Measurements from ENCODE around the gene RIPK3.
A peak's percentile ranks its signal among the peaks of the same experiment; 100 is the strongest.

Gene RIPK3

DNA sequence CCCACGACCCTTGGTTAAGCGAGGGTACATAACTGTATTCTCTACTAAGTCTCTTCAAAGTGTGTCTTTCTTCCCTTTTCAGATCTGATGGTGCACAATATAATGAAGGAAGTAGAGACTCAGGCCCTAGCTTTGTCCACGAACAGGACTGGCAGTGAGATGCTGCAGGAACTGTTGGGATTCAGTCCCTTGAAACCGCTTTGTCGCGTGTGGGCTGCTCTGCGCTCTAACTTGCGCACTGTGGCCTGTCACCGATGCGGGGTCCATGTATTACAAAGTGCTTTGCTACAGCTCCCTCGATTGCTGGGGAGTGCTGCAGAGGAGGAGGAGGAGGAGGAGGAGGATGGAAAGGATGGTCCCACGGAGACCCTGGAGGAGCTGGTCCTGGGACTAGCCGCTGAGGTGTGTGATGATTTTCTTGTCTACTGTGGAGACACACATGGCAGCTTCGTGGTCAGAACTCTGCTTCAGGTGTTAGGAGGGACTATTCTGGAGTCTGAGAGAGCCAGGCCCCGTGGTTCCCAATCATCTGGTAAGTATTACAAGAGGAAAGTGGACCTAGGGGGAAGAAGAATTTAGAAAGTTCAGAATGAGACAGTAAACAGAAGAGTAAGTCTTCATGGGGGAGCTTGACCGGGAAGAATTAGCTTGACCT lies 39.3 kb downstream of the RIPK3 start:
- DNase-seq, result no peak

DNA sequence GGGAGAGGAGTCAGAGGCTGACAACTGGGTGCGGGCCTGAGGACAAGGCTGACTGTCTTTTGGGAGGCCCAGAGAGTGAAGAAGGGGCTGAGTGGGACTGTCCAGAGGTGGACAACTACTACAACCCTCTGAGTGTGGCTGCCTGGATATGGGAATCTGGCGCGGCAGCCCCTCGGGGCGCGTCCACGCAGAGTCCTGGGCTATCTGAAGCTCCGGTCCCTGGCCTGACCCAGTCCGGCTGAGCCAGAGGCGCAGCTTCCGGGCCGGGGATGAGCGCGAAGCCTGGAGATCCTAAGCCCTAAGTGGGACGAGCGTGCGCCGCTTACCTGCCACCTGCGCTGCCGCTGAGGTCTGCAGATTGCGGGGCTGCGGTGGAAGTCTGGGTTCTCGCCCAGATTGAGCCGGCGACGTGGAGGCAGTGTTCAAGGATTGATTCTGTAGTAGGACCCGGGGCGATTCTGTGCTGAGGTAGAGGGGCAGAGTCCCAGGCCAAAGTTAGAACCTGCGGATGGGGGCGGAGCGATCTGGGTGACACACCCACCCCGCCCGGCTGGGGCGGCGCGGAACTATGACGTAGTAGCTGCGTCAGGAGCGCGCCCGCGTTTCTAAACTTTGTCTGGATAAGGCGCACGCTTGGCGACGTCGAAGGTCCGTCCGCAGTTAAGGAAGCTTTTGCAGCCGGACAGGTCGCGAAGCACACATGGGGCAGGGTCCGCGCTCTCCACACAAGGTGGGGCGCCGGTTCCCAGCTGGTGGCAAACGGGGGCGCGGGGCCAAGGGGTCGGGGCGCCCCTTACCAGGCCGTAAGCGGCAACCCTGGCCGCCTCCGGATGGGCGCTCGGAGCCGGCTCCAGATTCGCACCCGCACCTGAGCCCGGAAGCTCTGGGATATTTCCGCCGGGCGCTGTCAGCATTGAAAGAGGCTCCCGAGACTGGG lies 40.3 kb downstream of the RIPK3 start, which contains the start of the genes DHRS1 and NOP9:
Gene DHRS1, minus strand, starts transcription at position 526 of the 937 bp plus-strand sequence. CDS start 674 bp downstream, outside the sequence.
Gene NOP9, plus strand, starts transcription at position 596 of the 937 bp plus-strand sequence. Its CDS starts 105 bp downstream, at position 701.
- peak in 13 of 14 donors; percentile 28 to 87 (median 78) for DNase-seq

DNA sequence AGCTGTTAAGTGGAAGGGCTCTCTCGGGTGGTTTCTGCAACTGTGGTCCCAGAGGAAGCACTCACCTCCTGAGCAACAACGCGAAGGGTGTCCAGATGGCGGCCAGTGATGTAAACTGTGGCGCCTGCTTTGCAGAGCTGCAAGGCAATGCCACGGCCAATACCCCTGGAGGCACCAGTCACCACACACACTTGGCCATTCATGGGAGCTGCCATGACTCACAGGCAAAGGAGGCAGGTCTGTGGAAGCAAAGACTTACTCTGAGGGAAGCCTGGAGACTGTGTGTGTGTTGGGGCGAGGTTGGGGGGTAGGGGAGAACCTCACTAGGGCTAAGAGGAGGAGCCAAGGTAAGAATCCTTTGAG lies 40.9 kb downstream of the RIPK3 start:
- DNase-seq, result peak in 2 of 14 donors; percentile 46 to 59

DNA sequence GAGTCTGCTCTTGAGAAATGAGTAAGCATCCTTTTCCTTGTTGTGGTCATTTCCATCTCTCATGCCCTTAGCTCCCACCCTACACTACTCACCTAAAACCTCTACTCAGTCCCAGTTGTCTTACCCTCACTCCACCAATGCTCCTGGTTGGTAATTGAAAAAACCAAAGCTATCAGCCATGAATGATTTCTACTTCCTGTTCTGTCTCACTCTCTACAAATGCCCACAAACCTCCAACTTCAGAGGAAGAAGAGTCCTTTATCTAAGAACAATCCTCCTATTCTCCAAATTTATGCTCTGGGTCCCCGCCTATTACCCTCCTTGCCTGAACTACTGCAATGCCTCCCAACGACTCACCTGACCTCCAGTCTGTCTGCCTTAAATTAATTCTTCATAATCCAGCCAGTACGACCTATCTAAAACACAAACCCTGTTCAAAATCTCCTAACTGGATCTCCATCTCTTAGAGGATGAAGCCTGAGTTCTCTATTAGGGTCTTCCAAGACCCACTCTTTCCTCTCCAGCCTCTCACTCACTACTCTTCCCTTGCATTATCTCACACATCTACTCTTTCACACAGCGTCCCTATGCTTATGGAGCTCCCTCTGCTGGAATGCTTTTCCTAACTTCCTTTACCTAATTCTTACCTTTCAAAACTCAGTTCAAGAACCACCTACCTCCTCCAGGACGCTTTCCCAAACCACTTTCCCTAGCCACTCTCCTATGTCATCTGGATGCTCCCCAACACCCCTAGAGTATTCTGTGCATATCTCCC lies 42.4 kb downstream of the RIPK3 start:
- DNase-seq, result no peak

DNA sequence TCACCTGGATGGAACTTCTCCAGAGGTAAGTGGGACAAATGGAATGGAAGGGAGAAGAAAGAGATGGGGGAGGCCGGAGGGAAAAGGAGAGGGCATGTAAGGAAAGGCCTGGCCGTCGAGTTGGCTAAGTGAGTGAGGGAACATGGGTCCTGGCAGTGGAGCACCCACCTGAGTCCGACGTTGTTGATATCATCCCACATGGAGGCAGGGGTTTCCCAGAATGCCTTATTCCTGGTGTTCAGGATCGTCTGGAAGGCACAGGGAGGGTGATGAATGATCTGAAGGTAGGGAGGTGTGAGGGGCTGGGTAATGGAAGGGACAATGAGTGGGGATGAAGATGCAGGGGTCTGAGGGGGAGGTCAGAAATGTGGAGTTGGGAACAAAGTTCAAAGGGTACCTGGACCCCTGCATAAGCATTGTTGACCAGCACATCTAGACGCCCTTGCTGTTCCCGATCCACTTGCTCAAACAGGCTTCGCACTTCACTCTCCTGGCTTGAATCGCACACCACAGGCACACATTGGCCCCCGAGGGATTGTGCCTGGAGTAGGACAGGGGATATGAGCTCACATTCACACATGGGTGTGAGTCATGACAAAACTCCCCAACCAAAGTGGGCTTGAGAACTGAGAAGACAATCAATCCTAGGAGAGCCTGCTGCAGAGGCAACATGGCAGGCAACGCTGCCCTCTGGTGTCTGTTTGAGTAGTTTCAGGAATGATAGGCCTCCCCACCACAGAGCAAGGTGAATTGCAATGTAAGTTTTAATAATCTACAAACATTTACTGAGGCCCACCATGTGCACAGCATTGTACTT lies 43.2 kb downstream of the RIPK3 start:
- DNase-seq, result peak in 7 of 14 donors; percentile 17 to 53 (median 32)

DNA sequence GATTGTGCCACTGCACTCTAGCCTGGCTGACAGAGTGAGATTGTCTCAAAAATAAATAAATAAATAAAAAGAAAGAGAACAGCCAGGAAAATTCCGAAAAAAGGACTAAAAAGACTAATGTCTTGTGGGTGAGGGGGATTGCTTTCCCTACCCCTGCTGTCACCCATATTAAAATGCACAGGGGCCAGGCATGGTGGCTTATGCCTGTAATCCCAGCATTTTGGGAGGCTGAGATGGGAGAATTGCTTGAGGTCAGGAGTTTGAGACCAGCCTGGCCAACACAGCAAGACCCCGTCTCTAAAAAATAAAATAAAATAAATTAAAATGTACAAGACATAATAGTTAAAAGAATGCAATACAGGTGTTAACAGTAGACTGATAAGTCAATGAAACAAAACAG lies 46.3 kb downstream of the RIPK3 start:
- DNase-seq, result no peak

DNA sequence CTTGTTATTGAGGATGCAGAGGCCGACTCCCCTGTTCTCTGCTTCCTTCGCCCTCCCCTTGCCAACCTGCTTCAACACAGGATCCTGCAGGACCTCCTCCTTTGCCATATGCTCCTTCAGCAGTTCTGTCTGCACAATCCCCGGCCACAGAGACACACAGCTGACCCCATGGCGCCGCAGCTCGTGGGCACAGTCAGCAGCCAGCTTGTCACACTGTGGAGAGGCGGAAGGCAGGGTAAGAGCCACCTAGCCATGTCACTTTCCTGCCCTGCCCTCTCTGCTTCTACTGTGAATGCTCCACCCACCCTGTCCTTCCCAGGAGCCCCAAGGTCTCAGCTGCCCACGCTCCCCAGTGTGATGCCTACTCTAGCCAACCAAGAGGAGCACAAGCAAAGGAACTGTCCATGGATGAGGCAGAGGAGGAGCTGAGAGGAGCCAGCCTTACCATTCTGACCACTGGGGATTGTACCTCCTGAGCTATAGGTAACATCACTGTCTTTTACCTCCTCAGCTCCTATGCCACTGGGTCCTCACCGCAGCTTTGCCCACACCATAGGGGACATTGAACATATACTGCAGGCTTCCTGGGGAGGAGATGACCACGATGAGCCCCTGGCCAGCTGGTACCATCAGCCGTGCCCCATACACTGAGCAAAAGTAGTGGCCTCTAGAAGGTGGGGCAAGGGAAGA lies 47.5 kb downstream of the RIPK3 start:
- DNase-seq, result no peak

DNA sequence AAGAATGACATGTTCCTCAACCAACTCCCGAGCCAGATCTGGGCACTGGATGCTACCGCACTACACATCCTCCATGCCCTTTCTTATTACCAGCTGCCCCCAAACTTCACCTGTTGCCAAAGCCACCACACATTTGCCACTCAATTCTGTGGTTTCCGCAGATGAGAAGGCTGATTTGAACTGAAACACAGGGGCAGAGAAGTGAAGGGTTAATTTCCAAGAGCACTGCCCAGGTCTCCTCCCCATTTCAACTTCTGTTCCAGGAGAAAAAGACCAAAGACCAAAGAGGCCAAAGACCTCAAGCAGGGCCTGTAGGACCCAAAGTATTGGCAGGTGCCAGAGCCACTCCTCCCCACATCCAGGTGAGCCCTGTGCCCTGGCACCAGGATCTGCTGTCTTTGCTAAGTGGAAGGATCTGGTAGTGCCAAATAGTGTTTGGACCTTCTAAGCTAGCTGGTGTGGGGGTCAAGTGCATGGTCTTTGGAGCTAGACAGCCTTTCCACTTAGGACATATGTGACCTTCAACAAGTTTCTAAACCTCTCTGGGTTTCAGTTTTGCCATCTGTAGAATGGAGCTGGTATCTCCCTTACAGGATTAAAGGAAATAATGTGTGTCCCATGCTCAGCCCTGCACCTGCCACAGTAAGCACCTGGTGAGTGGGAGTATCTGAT lies 48.2 kb downstream of the RIPK3 start:
- DNase-seq, result no peak

DNA sequence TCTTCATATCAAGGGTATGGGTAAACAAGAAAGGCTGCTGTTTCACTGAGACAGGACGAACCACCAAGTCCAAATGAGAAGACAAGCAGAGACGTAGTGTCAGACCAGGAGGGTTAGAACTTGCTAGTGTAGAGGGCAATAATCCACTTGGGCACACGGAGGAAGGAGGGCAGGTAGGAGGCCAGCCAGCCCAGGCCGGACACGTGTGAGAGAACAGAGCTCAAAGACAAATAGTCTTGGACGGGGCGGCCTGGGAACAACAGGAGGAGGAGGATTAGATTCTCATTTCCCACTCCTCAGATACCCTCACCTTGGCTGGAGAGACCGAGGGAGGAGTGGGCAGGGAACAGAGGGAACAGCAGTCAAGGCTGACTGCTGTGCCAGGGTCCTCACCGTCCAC lies 49.0 kb downstream of the RIPK3 start:
- DNase-seq, result no peak

DNA sequence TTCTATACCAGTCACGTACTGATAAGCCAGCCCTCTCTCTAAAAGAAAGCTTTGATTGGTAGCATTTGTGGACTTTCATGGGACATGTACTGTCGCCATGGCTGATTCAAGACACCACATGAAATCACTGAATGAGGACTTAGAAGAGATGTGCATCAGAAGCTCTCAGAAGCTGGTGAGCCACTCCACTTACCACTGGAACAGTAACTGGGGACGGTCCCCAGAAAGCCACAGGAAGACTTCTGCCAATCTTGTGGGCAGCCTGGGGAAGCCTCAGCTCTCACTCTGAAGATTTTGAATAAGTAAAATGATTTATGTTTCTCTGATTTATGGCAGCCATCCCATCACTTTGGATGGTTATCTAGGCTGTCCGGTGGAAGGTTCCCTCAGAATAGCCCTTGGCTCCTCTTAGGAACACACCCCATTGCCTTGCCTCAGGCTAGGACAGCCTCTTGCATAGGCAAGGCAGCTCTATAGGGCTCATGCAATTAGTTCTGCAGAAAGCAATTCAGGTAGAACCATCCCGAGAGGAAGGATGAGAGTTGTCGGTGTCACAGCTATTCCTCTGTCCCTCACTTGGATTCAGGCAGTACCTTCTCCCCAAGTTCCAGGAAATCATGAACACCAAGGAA lies 50.0 kb downstream of the RIPK3 start:
- no peak for DNase-seq

DNA sequence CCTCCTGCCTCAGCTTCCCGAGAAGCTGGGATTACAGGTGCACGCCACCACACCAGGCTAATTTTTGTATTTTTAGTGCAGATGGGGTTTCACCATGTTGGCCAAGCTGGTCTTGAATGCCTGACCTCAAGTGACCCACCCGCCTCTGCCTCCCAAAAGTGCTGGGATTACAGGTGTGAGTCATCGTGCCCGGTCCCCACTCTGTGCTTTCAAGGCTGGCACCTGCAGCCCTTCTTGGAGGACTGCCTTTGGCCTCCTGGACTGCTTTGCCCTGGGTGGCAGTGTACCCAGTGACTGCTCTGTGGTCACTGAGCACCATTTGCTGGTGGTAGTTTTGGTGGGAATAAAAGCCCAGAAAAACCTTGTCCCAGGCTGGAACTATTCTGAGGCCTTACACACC lies 52.8 kb downstream of the RIPK3 start:
- DNase-seq, result no peak

Data from C1 segment of cervical spinal cord (tissue), 14 donors.